ENCODE data around the gene PDCD11. TPM values are rescaled to one million over a fixed set of nuclear protein-coding genes. Genes with fewer than 3 reads are reported as not detected.
A peak's percentile ranks its signal among the peaks of the same experiment; 100 is the strongest.

PDCD11 gene
- total RNA-seq, 4 donors from 2014 or later: 11.6 to 42.1 (median 19.0) TPM

DNA sequence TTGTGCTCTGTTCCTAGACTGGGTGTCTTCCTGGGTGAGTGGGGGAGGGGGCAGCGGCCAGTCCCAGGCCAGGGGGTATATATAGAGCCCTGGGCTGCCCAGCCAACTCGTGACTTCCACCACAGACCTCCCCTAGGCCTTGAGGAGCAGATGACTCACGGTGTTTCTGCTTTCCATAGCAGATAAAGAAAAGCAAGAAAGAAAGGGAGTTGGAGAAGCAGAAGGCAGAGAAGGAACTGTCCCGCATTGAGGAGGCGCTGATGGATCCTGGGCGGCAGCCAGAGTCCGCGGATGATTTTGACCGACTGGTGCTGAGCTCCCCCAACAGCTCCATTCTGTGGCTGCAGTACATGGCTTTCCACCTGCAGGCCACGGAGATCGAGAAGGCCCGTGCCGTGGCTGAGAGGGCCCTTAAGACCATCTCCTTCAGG lies 45.6 kb downstream of the PDCD11 start:
- no peak overlapping the region for H3K27ac ChIP-seq
- H3K9me3 ChIP-seq: no peaks in the 10 kb centered on the region
- no peak for DNase-seq
- TF ChIP-seq POLR2A (IDR thresholded peaks at IDR 0.05): no peak
- no peak for TF ChIP-seq CTCF (IDR thresholded peaks at IDR 0.05)
- H3K4me3 ChIP-seq: no peak overlapping the region
- peaks cover 0 to 88% (median 0%) of the 10 kb centered on the region in 3 donors for H3K36me3 ChIP-seq
- peaks cover 0 to 9% (median 0%) of the 10 kb centered on the region in 4 donors for H3K4me1 ChIP-seq
- H3K27me3 ChIP-seq: no peaks in the 10 kb centered on the region

DNA sequence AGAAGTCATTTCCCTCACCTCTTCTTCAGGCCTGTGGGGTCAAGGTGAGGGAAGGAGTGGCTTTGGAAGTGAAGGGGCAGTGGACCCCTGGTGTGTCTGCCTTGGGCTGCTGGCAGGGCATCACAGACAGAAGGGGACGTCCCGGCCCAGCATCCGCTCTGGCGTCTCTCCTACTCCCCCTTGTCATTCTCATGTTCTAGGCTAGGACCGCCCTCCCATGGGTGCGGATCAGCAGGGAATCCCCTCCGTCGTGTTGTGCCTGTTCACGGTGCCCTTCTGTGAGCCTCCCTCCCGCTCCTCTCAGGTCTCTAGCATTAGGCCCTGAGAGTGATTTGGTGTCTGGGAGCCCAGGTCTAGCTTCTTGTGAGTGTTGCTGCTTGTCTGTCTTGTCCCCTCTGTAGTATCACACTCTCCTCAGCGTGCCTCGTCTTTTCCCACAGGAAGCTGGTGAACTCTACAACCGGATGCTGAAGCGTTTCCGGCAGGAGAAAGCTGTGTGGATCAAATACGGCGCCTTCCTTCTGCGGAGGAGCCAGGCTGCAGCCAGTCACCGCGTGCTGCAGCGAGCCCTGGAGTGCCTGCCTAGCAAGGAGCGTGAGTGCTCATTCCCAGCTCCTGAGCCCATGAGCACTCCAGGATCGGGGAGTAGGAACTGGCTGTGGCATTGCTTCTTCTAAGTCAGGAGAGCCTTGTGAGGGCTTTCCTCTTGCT lies 47.2 kb downstream of the PDCD11 start:
- no peak for DNase-seq
- Histone ChIP-seq H3K27me3 (no peaks in the 10 kb centered on the region), H3K9me3 (no peaks in the 10 kb centered on the region), H3K4me1 (peaks cover 0 to 12% (median 0%) of the 10 kb centered on the region in 4 donors), H3K36me3 (peaks cover 0 to 85% (median 0%) of the 10 kb centered on the region in 3 donors), H3K27ac (no peak overlapping the region), H3K4me3 (no peak overlapping the region)
- TF ChIP-seq POLR2A (IDR thresholded peaks at IDR 0.05) (no peak), CTCF (IDR thresholded peaks at IDR 0.05) (no peak)

- Histone ChIP-seq H3K4me1 (peaks cover 0 to 19% (median 4%) of the 10 kb centered on the region in 4 donors), H3K36me3 (peaks cover 0 to 80% (median 0%) of the 10 kb centered on the region in 3 donors), H3K9me3 (no peaks in the 10 kb centered on the region), H3K4me3 (no peak overlapping the region), H3K27me3 (no peaks in the 10 kb centered on the region), H3K27ac (no peak overlapping the region)
- no peak for DNase-seq
- TF ChIP-seq CTCF (IDR thresholded peaks at IDR 0.05) (no peak), POLR2A (IDR thresholded peaks at IDR 0.05) (no peak)
Measured at GRCh38 chr10:103444478-103444877, 48.1 kb downstream of the PDCD11 start.

GRCh38 chr10:103445366-103445765 lies 48.9 kb downstream of the PDCD11 start:
- Histone ChIP-seq H3K27ac (peak overlapping the region; percentile 38 to 71 (median 55)), H3K4me3 (no peak overlapping the region), H3K9me3 (no peaks in the 10 kb centered on the region), H3K36me3 (peaks cover 0 to 77% (median 0%) of the 10 kb centered on the region in 3 donors), H3K27me3 (no peaks in the 10 kb centered on the region), H3K4me1 (peaks cover 0 to 28% (median 10%) of the 10 kb centered on the region in 4 donors)
- TF ChIP-seq CTCF (IDR thresholded peaks at IDR 0.05): no peak
- no peak for TF ChIP-seq POLR2A (IDR thresholded peaks at IDR 0.05)
- DNase-seq: no peak

- peak in 1 of 3 donors; percentile 63 for DNase-seq
- TF ChIP-seq CTCF (IDR thresholded peaks at IDR 0.05): no peak
- no peak for TF ChIP-seq POLR2A (IDR thresholded peaks at IDR 0.05)
- Histone ChIP-seq H3K4me3 (no peak overlapping the region), H3K4me1 (peaks cover 0 to 31% (median 12%) of the 10 kb centered on the region in 4 donors), H3K36me3 (peaks cover 0 to 71% (median 0%) of the 10 kb centered on the region in 3 donors), H3K27ac (peak overlapping the region; percentile 38 to 71 (median 56)), H3K27me3 (no peaks in the 10 kb centered on the region), H3K9me3 (no peaks in the 10 kb centered on the region)
Measured at GRCh38 chr10:103445767-103446567, 49.5 kb downstream of the PDCD11 start.

All from Peyer's patch (tissue), 4 donors.